Chondrocyte (in vitro differentiated cells): ENCODE results near the gene MARCHF10. TPM values are rescaled to one million over a fixed set of nuclear protein-coding genes. Genes with fewer than 3 reads are reported as not detected.

ENCODE experiments used
- DNase-seq: peaks from one replicate; pipeline ENCODE4 v3.0.0; 2021; ENCODE audit warnings: mixed read lengths, low spot score
- H3K27ac Mint-ChIP-seq: one replicate; pipeline ENCODE4 v1.8.0; 2021; ENCODE audit warnings: mild to moderate bottlenecking, moderate library complexity, mixed read lengths; ENCODE audit not compliant: unreplicated experiment
- H3K27me3 Mint-ChIP-seq: 2 replicates; pipeline ENCODE4 v1.8.0; 2021; ENCODE audit warnings: low read depth, mixed read lengths
- H3K36me3 Mint-ChIP-seq: 2 replicates; pipeline ENCODE4 v1.8.0; 2021; ENCODE audit warnings: low read depth, mixed read lengths
- H3K4me1 Mint-ChIP-seq: 2 replicates; pipeline ENCODE4 v1.8.0; 2021; ENCODE audit warnings: low read depth, mild to moderate bottlenecking, mixed read lengths
- H3K4me3 Mint-ChIP-seq: one replicate; pipeline ENCODE4 v1.8.0; 2021; ENCODE audit warnings: mild to moderate bottlenecking, moderate library complexity, mixed read lengths; ENCODE audit not compliant: unreplicated experiment
- H3K9me3 Mint-ChIP-seq: 2 replicates; pipeline ENCODE4 v1.8.0; 2021; ENCODE audit warnings: low read depth, mixed read lengths
- total RNA-seq: library from RNA; stranded (reverse); gene quantifications from 3 replicates; pipeline ENCODE4 v1.2.1, GENCODE V29; 2021
- TF ChIP-seq, protein P1 (sequence below): fragments of 200-600 bp; sonication (generic); IDR thresholded peaks from 2 replicates; pipeline ENCODE4 v1.5.0; 2021; ENCODE audit warnings: antibody characterized with exemption, mild to moderate bottlenecking, moderate library complexity

MARCHF10 gene
- total RNA-seq, 1 donor from 2014 or later: 0.17 TPM

DNA sequence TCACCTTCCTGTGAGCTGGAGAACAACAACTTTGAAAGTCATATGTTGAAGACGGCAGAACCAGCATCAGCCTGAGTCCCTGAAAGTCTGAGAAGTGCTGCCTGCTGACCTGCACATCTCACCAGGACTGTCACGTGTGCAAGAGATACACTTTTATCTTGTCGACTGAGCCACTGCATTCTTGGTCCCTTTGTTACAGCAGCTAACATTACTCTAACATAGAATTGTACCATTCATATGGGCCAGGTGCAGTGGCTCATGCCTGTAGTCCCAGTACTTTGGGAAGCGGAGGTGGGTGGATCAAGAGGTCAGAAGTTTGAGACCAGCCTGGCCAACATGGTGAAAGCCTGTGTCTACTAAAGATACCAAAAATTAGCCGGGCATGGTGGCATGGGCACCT, 40.1 kb downstream of the MARCHF10 start:
- no peak overlapping the region for H3K27ac Mint-ChIP-seq
- TF ChIP-seq, protein P1, sequence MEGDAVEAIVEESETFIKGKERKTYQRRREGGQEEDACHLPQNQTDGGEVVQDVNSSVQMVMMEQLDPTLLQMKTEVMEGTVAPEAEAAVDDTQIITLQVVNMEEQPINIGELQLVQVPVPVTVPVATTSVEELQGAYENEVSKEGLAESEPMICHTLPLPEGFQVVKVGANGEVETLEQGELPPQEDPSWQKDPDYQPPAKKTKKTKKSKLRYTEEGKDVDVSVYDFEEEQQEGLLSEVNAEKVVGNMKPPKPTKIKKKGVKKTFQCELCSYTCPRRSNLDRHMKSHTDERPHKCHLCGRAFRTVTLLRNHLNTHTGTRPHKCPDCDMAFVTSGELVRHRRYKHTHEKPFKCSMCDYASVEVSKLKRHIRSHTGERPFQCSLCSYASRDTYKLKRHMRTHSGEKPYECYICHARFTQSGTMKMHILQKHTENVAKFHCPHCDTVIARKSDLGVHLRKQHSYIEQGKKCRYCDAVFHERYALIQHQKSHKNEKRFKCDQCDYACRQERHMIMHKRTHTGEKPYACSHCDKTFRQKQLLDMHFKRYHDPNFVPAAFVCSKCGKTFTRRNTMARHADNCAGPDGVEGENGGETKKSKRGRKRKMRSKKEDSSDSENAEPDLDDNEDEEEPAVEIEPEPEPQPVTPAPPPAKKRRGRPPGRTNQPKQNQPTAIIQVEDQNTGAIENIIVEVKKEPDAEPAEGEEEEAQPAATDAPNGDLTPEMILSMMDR: no peak
- H3K4me3 Mint-ChIP-seq: no peak overlapping the region
- H3K36me3 Mint-ChIP-seq: peaks cover 3% of the 10 kb centered on the region
- no peaks in the 10 kb centered on the region for H3K27me3 Mint-ChIP-seq
- H3K4me1 Mint-ChIP-seq: no peaks in the 10 kb centered on the region
- peaks cover 8% of the 10 kb centered on the region for H3K9me3 Mint-ChIP-seq
- no peak for DNase-seq

DNA sequence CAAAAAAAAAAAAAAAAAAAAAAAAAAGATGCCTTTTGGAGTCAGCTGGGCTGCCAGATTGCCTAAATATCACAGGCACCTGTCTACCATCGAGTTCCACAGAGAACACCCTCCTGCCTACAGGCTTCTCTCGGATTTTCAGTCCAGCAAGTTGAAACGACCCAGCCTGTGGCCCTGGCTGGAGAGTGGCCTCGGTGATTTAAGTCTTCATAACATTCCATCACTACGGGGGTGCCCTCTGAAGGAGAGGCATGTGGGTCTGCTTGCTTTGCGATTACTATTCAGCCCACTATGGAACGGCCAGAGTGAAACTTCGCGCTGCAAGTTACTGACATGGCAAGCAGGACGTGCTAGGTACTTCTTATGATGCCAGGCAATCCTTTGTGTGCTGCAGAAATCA, 42.8 kb downstream of the MARCHF10 start:
- Mint-ChIP-seq H3K9me3 (no peaks in the 10 kb centered on the region), H3K4me1 (no peaks in the 10 kb centered on the region), H3K27me3 (no peaks in the 10 kb centered on the region), H3K27ac (no peak overlapping the region), H3K4me3 (no peak overlapping the region), H3K36me3 (no peaks in the 10 kb centered on the region)
- no peak for DNase-seq
- TF ChIP-seq, protein P1: no peak

DNA sequence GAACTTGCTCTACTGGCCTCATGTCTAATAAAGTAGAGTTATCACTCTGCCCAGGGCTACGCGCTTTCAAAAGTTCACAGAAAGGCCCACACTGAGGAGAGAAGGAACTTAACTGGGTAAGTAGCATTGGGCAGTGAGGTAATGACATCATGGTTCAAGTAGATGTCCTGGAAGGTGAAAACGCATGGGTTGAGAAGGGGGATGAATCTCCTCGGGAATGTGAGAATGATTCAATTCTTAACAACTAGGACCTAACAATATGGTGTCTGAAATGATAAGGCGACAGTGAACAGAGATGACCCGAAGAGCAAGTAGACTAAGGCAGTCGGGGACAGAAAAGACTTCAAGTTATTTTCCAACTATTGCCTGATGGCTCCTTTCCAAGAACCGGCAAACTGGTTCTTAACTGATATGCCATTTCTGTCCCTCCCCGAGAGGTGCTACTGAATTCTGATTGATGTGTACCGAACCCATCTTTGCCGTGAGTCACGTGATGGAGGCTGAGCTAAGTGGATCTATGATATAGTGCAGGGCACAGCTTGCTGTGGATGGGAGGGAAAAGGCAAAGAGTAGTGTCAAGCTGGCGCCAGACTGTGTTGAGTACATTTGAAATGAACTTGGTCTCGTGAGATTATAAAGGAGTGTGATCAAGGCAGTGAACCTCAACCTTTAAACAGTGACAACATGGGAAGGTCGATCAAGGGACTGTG, 44.1 kb downstream of the MARCHF10 start:
- no peaks in the 10 kb centered on the region for H3K4me1 Mint-ChIP-seq
- DNase-seq: no peak
- no peak overlapping the region for H3K27ac Mint-ChIP-seq
- H3K36me3 Mint-ChIP-seq: no peaks in the 10 kb centered on the region
- H3K27me3 Mint-ChIP-seq: no peaks in the 10 kb centered on the region
- TF ChIP-seq, protein P1: no peak
- H3K9me3 Mint-ChIP-seq: no peaks in the 10 kb centered on the region
- no peak overlapping the region for H3K4me3 Mint-ChIP-seq

DNA sequence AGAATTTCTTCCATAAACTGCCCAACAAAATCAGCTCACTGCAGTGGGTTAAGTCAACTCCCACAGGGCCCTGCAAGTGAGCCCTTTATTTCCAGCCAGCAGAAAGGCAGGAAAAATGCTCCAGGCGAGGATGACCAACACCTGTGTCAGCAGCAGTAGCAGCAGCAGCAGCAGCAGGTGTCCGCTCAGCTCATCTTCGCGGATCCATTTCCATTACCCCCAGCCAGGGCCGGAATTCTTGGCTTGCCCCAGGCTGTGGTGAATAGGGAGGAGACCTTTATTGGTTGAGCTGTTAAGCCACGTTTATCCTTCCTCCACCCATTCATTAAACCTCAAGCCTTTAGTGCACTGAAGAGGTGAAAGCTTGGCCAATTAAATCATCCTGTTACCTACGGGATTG, 46.2 kb downstream of the MARCHF10 start:
- Mint-ChIP-seq H3K27ac (no peak overlapping the region), H3K9me3 (no peaks in the 10 kb centered on the region), H3K4me3 (no peak overlapping the region), H3K4me1 (peaks cover 5% of the 10 kb centered on the region), H3K27me3 (no peaks in the 10 kb centered on the region), H3K36me3 (no peaks in the 10 kb centered on the region)
- no peak for DNase-seq
- TF ChIP-seq, protein P1: no peak

DNA sequence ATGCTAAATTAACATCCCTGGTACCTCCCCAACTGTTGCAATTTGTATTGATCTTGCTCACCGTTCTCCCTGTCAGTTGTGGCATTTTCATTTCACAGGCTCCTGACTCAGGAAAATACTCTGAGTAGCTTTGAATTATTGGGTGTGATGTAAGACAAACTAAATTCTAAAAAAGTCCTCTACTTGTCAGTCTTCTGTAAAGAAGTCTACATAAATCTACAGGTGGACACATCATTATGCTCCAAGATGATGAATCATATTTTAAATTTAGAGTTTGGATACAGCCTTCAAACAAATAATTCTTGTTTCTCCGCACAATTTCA, 47.2 kb downstream of the MARCHF10 start:
- Mint-ChIP-seq H3K27ac (no peak overlapping the region), H3K4me3 (no peak overlapping the region), H3K9me3 (no peaks in the 10 kb centered on the region), H3K4me1 (peaks cover 5% of the 10 kb centered on the region), H3K36me3 (no peaks in the 10 kb centered on the region), H3K27me3 (no peaks in the 10 kb centered on the region)
- TF ChIP-seq, protein P1: no peak
- DNase-seq: no peak
